C4-2B (cell line): ENCODE results near the gene OR2L8.

Experiments
- CTCF ChIP-seq: fragments of 450-650 bp; conservative IDR thresholded peaks from 2 replicates; pipeline ENCODE4 v1.5.1; 2017; ENCODE audit warnings: mild to moderate bottlenecking
- ZFX ChIP-seq: fragments of 450-650 bp; IDR thresholded peaks from 2 replicates; pipeline ENCODE4 v1.6.1; 2017

GRCh38 chr1:247914941-247915662, 33.6 kb upstream of the OR2L8 start:
- TF ChIP-seq CTCF (no peak), ZFX (no peak)
